T follicular helper cell (primary cell): ENCODE measurements around the gene FASN.

Experiments
- DNase-seq: peaks from one replicate; pipeline ENCODE4 v3.0.0-alpha.2; 2020; ENCODE audit warnings: low read depth

The FASN gene

GRCh38 chr17:82088838-82089722 lies 9.0 kb downstream of the FASN start:
- DNase-seq, result no peak

- no peak for DNase-seq
Measured at GRCh38 chr17:82087961-82088837, 9.8 kb downstream of the FASN start.

- DNase-seq, result no peak
Measured at GRCh38 chr17:82086941-82087906, 10.8 kb downstream of the FASN start.

GRCh38 chr17:82085931-82086764 lies 11.9 kb downstream of the FASN start:
- no peak for DNase-seq

DNA sequence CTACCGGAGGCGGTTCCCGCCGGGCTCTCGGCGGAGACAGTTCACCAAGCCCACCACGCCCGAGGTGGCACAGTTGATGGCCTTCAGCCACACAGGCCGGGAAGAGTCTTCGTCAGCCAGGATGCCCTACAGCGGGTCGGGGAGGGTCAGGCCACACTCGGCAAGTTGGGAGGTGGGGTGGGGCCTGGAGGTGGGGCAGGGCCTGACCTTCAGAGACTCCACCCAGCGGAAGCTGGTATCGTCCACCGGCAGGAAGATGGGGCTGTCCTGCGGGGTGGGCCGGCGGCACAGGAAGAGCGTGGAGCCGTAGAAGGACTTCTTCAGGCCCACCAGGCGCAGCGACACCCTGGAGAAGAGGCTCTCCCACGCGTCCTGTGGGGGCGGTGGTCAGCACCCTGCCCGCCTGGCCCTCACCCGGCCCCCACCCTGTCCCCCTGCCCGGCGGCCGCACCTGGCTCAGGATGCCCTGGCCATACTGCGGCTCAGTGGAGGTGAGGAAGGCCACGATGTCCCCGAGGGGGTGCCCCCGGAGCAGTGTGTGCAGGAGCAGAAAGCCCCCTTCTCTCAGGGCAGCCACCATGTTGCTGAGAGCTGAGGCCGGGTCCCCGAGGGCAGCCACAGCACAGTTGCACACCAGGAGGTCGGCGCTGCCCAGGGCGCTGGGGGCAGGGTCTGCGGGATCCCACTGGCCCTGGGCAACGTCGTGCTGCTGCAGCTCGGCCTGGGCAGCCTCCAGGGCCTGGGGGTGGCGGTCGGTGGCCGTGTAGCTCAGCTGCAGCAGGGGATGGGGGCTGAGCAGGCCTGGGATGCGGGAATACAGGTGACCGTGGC lies 12.8 kb downstream of the FASN start:
- DNase-seq, result no peak

DNA sequence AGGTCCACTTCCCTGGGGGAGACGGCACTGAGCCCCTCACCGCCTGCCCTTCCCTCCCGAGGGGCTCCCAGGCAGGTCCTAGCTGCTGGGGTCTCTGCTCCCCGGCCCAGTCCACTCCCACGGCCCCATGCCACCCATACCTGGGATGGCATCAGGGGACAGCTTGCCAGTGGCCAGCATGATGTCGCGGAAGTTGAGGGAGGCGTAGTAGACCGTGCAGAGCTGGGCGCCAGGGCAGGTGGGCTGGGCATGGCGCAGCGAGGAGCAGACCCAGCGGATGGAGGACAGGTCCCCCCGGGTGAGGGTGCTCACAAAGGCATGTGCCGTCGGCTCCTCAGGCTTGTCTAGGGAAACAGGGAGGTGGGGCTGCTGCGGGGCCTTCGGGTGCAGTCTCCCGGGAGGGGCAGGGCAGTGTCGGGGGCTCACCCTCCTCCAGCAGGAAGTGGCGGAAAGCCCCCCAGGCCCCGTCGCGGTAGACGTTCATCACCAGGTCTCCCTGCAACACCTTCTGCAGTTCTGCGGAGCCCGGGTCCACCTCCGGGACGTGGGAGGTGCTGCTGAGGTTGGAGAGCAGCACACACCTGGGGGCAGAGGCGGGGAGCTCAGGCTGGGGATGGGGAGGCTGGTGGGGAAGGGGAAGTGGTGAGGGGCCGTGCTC lies 13.5 kb downstream of the FASN start:
- no peak for DNase-seq

DNA sequence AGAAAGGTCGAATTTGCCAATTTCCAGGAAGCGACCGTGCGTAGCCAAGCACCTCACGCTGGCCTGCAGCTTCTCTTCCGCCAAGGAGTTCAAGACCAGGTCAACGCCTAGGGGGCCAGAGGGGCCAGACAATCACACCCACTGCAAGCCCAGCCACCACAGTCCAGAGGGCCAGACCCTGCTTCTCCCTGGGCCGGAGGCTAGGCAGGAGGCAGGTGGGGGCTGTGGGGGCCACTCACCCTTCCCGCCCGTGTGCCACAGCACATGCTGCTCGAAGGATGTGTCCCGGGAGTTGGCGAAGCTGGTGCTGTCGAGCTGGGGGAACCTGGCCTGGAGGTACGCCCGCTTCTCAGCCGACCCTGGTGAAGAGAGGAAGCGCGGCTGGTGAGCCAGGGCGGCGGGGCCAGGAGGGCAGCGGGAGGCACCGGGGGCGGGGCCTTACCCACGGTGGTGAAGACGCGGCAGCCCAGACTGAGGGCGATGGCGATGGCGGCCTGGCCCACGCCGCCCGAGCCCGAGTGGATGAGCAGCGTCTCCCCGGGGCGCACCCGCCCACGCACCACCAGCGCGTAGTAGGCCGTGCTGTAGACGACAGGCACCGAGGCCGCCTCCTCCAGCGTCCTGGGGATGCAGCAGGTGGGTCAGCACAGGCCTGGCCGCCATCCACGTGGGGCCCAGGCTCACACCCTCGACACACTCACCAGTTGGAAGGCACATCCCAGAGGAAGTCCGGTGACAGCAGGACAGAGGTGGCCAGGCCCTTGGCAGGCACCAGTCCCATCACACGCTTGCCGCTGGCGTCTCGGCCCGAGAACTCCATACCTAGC lies 14.3 kb downstream of the FASN start:
- no peak for DNase-seq

DNA sequence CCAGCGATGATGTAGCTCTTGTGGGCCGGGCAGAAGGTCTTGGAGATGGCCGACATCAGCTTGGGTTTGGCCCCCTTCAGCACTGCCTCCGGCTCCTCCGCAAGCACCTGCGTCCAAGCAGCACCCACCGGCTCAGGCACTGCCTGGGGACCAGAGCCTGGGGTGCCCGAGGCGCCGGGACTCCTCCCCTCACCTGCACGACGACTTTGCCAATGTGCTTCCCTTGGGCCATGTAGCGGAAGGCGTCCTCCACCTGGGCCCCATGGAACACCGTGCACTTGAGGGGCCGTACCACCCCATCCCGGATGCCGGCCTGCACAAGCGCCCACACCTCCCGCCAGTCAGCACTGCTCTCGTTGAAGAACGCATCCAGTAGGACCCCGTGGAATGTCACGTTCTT lies 15.0 kb downstream of the FASN start:
- DNase-seq, result no peak

- DNase-seq, result no peak
Measured at GRCh38 chr17:82082456-82082855, 15.6 kb downstream of the FASN start.

GRCh38 chr17:82081966-82082365 lies 16.1 kb downstream of the FASN start:
- no peak for DNase-seq

DNA sequence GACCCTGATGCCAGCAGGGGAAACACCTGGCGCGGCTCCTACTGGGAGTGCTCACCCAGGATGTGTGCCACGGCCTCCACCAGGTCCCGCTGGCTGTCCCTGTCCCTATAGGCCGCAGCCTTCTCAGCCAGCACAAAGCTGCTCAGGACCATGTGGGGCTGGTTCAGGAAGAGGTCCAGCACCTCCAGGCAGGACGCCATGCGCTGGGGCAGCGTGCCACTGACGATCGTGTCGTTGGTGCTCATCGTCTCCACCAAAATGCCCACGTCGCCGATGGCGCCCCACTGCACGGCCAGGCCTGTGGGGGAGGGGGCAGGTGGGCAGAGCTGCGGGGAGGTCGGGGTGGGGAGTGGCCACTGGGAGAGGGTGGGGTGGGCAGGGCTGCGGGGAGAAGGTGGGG lies 16.5 kb downstream of the FASN start:
- DNase-seq, result no peak

DNA sequence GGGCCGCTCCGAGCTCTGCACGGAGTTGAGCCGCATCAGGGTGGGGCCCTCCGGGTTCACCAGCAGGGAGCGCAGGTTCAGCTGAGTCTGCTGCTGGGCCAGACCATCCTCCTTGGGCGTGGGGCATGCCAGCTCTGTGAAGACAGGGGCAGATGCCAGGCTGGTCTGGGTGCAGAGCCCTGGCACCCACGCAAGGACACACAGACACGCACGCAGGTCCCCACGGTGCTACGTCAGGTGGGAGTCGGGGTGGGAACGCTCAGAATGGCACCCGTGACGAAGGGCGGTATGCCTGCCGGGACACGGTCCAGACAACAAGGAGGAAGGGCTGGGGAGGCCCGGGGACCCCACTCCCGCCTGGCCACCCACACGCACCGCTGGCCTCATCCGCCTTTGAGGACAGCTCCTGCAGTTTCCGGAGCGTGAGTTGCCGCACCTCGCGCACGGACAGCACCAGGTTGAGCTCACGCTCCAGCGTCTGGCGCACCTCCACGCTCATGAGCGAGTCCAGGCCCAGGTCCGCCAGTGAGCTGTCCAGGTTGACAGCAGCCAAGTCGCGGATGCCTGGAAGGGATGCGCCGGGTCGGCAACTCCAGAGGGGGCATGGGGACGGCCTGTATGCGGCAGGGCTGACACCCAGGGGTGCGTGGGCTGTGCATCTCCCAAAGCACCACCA lies 17.1 kb downstream of the FASN start:
- DNase-seq, result no peak

DNA sequence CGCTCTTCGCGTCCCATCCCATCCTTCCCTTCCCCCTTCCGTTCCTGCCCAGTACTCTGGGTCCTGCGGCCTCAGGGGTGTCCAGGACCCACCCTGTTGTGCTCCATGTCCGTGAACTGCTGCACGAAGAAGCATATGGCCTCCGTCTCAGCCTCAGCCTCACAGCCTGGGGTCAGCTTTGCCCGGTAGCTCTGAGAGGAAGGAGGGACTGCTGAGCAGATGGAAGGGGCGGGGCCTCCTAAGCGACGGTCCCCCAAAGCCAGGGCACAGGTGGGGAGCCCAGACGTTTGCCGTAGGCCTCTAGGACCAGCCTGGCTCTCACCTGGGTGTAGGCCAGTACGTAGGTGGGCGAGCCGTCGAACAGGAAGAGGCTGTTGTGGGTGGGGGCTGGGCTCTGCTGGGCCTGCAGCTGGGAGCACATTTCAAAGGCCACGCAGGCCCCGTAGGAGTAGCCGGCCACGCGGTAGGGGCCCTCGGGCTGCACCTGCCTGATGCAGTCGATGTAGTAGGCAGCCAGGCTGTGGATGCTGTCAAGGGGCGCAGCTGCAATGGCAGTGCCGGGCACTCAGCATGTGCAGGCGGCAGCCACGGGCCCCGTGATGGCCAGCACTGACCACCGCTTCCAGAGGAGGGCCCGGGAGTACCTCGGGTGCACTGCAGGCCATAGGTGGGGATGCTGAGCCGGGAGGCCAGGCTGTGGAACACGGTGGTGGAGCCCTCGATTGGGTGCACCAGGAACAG lies 17.8 kb downstream of the FASN start:
- no peak for DNase-seq

DNA sequence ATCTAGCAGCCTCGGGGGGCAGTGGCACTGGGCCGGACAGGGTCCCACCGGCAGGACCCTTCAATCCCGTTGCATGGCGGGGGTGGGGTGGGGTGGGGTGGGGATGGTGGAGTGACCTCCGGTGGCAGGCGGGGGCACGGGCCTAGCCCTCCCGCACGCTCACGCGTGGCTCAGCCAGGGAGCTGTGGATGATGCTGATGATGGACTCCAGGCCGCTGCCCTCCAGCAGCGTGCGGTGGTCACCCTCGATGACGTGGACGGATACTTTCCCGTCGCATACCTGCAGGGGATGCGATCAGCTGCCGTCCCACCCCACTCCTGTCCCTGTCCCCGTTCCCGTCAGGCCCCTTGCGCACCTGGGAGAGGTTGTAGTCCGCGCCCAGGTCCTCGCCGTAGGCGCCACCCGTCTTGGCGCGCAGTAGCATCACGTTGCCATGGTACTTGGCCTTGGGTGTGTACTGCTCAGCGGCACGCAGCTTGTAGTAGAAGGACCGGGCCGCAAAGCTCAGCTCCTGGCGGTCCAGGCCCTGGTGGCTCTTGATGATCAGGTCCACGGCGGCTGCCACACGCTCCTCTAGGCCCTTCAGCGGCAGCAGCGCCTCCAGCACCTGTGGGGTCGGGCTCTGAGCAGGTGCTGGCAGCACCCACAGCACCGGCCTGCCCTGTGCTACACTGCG lies 18.9 kb downstream of the FASN start:
- DNase-seq, result no peak

DNA sequence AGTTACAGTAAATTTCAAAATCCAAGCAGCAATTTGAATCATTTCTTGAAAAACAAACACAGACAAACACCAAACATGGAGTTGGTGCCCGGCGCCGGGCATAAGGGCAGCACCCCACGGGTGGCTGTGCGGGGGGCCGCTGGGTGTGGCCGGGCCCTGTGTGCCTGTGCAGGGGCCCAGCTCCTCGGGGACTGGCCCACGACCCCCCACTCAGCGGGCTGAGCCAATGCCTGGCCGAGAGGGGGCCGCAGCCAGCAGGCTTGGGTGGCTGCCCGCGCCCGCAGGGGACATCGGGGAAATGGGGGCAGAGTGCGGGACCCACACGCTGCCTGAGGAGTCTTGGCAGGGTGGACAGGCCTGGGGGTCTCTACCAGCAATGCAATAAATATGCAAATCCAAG lies 19.6 kb downstream of the FASN start:
- DNase-seq, result no peak

DNA sequence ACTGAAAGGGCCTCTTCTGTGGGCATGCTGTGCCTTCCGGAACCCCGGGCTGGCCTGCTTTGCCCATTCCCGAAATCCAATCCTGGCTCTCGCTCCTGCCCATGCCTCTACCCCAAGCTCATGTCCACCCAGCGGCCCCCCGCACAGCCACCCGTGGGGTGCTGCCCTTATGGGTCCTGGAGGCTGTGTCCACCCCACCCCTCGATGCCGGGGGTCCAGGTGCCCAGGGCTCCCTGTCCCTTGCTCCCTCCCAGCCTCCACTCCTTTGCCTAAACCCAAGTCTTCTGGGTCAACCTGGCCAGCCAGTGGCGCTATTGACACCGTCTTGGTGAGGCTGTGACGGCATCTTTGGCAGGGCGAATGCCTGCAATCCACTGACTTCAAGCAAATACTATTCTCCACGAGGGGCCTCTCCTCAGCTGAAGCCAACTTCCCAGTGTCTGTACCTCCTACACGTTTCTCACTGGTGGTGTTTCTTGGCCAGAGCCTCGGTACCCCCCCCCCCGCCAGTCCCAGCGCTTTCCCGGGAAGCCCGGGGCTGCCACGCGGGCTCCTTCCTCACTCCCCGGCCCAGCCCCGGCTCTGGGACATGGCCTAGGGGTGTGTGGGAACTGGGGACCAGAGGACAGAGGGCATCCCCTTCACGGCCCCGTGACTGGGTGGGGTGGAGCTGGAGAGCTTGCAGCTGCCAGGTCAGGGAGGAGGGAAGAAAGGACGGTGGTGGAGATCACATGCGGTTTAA lies 20.2 kb downstream of the FASN start:
- no peak for DNase-seq
